IMR-90 (cell line): ENCODE results near the gene DIPK1A.

Source experiments
- BHLHE40 ChIP-seq: fragments of 150-350 bp; IDR thresholded peaks from 2 replicates; pipeline ENCODE4 v1.6.1; 2016; ENCODE audit warnings: mild to moderate bottlenecking, low read depth, low read length
- CEBPB ChIP-seq: IDR thresholded peaks from 2 replicates; pipeline ENCODE4 v1.6.1; 2012; ENCODE audit warnings: low read depth, low read length, improper control_type of control experiment
- CHD1 ChIP-seq: IDR thresholded peaks from 2 replicates; pipeline ENCODE4 v1.6.1; 2012; ENCODE audit warnings: low read depth, low read length, improper control_type of control experiment
- CTCF ChIP-seq: conservative IDR thresholded peaks from 2 replicates; pipeline ENCODE4 v1.5.1; 2012; ENCODE audit warnings: mild to moderate bottlenecking, low read depth, low read length, improper control_type of control experiment
- FOS ChIP-seq: fragments of 150-350 bp; IDR thresholded peaks from 2 replicates; pipeline ENCODE4 v1.6.1; 2016; ENCODE audit warnings: low read depth, low read length
- MAFK ChIP-seq: IDR thresholded peaks from 2 replicates; pipeline ENCODE4 v1.6.1; 2012; ENCODE audit warnings: low read depth, low read length, improper control_type of control experiment
- MAZ ChIP-seq: IDR thresholded peaks from 2 replicates; pipeline ENCODE4 v1.6.1; 2012; ENCODE audit warnings: low read depth, mild to moderate bottlenecking, low read length, improper control_type of control experiment, moderate library complexity, borderline replicate concordance
- NFE2L2 ChIP-seq: fragments of 150-350 bp; IDR thresholded peaks from 2 replicates; pipeline ENCODE4 v1.6.1; 2016; ENCODE audit warnings: low read depth, mild to moderate bottlenecking, low read length
- POLR2A ChIP-seq: IDR thresholded peaks from 2 replicates; pipeline ENCODE4 v1.6.1; 2012; ENCODE audit warnings: mild to moderate bottlenecking, low read depth, low read length
- RAD21 ChIP-seq: IDR thresholded peaks from 2 replicates; pipeline ENCODE4 v1.6.1; 2012; ENCODE audit warnings: low read length, improper control_type of control experiment
- RCOR1 ChIP-seq: IDR thresholded peaks from 2 replicates; pipeline ENCODE4 v1.6.1; 2012; ENCODE audit warnings: mild to moderate bottlenecking, low read length, improper control_type of control experiment; ENCODE audit not compliant: insufficient replicate concordance
- RFX5 ChIP-seq: IDR thresholded peaks from 2 replicates; pipeline ENCODE4 v1.8.0; 2012; ENCODE audit warnings: low read depth, mild to moderate bottlenecking, low read length, moderate library complexity
- SMC3 ChIP-seq: fragments of 150-350 bp; IDR thresholded peaks from 2 replicates; pipeline ENCODE4 v1.6.1; 2016; ENCODE audit warnings: low read depth, mild to moderate bottlenecking, antibody characterized with exemption, low read length, moderate library complexity

DNA sequence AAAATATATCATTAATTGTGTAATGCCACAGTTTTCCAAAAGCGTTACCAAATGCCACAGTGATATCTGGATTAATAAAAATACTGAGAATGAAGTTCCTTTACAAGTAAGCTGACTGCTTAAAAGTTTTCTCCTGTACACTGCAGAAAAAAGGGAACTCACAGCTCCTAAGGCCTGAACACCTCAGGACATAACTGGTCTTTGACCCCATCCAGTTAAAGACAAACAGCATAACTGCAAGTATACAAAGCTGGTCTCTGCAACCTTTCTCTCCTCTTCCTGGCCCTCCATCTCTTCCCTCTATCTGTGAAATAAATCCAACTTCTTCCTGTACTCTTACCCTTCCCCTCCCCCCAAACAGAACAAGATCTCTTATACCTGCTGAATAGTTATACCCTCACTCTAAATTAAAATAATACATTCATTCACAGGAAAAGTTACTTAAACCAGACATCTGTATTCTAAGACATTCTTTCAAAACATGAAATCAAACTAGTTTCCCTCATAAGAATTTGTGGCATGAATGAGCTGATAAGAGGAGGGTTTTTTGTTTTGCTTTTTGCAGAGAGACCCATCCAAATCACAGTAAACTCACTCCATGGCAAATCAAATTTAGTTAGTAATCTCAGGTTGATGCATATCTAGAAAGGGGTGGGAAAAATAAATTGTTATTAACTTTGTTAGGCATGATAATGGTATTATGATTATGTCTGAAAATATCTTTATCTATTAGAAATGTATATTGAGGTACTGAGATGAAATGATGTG is 2.9 kb downstream of the DIPK1A start:
- TF ChIP-seq CTCF (no peak), POLR2A (no peak), CEBPB (no peak), MAZ (no peak), SMC3 (no peak), RFX5 (no peak), MAFK (no peak), RAD21 (no peak), RCOR1 (no peak), FOS (no peak), BHLHE40 (no peak), CHD1 (no peak), NFE2L2 (no peak)
